Adrenal gland (tissue), 12 donors: ENCODE results near the gene MAML3. TPM values are rescaled to one million over a fixed set of nuclear protein-coding genes. Genes with fewer than 3 reads are reported as not detected.

Experiments
- DNase-seq, 7 donors: peaks; one replicate each; pipeline ENCODE4 v3.0.0-alpha.2; 2019 to 2020
- H3K27ac ChIP-seq, 5 donors: fragments of 200-600 bp; sonication (generic) in 4 of 5; 1 replicate in 3 of 5; 2 replicates in 2 of 5; pipeline versions ENCODE4 v1.5.1 to v1.8.0; 2016 to 2020; ENCODE audit warnings: mild to moderate bottlenecking in 1 of 5
- H3K27me3 ChIP-seq: fragments of 200-600 bp; 2 replicates; pipeline ENCODE4 v1.8.0; 2021
- H3K36me3 ChIP-seq, 2 donors: fragments of 200-600 bp; replicated peaks in 1 of 2; 1 replicate in 1 of 2; 2 replicates in 1 of 2; pipeline versions ENCODE4 v1.5.1 to v1.8.0; 2018 to 2022
- H3K4me1 ChIP-seq, 2 donors: fragments of 200-600 bp; replicated peaks in 1 of 2; 1 replicate in 1 of 2; 2 replicates in 1 of 2; pipeline versions ENCODE4 v1.5.1 to v1.8.0; 2018 to 2021
- H3K4me3 ChIP-seq, 4 donors: fragments of 200-600 bp; sonication (generic) in 3 of 4; one replicate each; pipeline ENCODE4 v1.5.1; 2016 to 2018
- H3K9me3 ChIP-seq, 3 donors: fragments of 200-600 bp; sonication (generic) in 1 of 3; replicated peaks in 1 of 3; 1 replicate in 2 of 3; 2 replicates in 1 of 3; pipeline versions ENCODE4 v1.5.1 to v1.8.0; 2016 to 2021
- POLR2A ChIP-seq, 2 donors: fragments of 450-650 bp; IDR thresholded peaks; one replicate each; pipeline ENCODE4 v1.6.1; 2017; ENCODE audit warnings: antibody characterized with exemption in 2 of 2, mild to moderate bottlenecking in 2 of 2, moderate library complexity in 1 of 2
- WGBS, 4 donors: extraction: QIAGEN DNeasy Blood & Tissue Kit in 2 of 4; methylation state at CpG; one replicate each; pipeline versions ENCODE4 v1.1.5 to v1.1.7; 2013 to 2017; 5-methylcytosine and 5-hydroxymethylcytosine counted together
- intact Hi-C, 2 donors: fragments of 100-400 bp; cut with DNase I; formaldehyde crosslinking; loops; one replicate each; pipeline versions ENCODE4 v1.14.1 to v1.15.0; 2022 to 2023
- polyA plus RNA-seq, 3 donors: library from polyadenylated mRNA; stranded (reverse); fragments of 200-250 nt in 2 of 3; fragments of 350-450 nt in 1 of 3; fragmentation: Illumina TruSeq in 1 of 3; extraction: RNeasy Lipid Tissue Mini Kit (QIAGEN cat#74804) in 1 of 3; gene quantifications; one replicate each; pipeline ENCODE4 v1.2.3, GENCODE V29; 2013 to 2014
- total RNA-seq, 9 donors: library from RNA; depleted of rRNA in 4 of 9; stranded (reverse); fragments of >200 nt in 4 of 9; fragments of 120-200 nt in 1 of 9; fragmentation: NEBNext Ultra II Directional in 1 of 9; extraction: Animal tissue kit (Norgen Biotek cat#: 25700) in 1 of 9; gene quantifications; one replicate each; pipeline versions ENCODE4 v1.1.0 to v1.2.4, GENCODE V29; 2013 to 2023
- TF ChIP-seq, protein P1 (sequence below), 6 experiments: fragments of 450-650 bp in 4 of 6; fragments of 200-600 bp in 2 of 6; sonication (generic) in 1 of 6; IDR thresholded peaks; 1 replicate in 5 of 6; 2 replicates in 1 of 6; pipeline versions ENCODE4 v1.5.1 to v1.8.0; 2016 to 2021; ENCODE audit warnings: antibody characterized with exemption in 6 of 6, mild to moderate bottlenecking in 2 of 6, moderate library complexity in 1 of 6
- donor health status: healthy with polysubstance abuse.
- donor health status: Bipolar disorder and iron deficiency.
- donor health status: DM: yes; HTN: yes; CAD: no.
- donor health status: DM: no; HTN: no; CAD: no.
- donor health status: DM: no; HTN: no; CAD: no.
- donor health status: DM: yes; HTN: yes; CAD: no.

Gene MAML3
- total and polyA plus RNA-seq, 12 donors = 2.0 to 15.9 (median 8.4) TPM

DNA sequence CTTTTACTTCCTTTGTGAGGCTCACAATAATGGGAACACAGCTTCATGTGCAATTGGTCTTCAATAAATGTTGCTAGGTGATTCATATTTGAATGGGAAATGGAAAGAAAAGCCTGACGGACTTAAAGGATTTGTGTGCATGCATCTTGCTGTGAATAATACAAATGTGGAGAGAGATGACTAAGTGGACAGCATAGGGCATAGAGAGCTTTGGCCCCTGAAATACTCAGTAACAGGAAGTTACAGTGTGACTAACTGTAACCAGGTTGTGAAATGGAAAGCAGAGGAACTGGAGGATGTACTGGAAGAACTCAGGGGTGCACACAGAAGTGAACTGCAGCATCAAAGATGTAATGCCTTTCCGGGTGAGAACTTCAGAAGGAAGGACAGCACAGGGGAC, 281.7 kb downstream of the MAML3 start:
- peaks cover 0 to 9% of the 10 kb centered on the region in 2 donors for H3K4me1 ChIP-seq
- no peak overlapping the region for H3K4me3 ChIP-seq
- no peak overlapping the region for H3K27ac ChIP-seq
- peak in 1 of 7 donors; percentile 27 for DNase-seq
- no peaks in the 10 kb centered on the region for H3K36me3 ChIP-seq
- 51 to 66% (median 62%) methylated on average over 2 of the region's 2 CpGs for WGBS, 4 donors
- TF ChIP-seq, protein P1, sequence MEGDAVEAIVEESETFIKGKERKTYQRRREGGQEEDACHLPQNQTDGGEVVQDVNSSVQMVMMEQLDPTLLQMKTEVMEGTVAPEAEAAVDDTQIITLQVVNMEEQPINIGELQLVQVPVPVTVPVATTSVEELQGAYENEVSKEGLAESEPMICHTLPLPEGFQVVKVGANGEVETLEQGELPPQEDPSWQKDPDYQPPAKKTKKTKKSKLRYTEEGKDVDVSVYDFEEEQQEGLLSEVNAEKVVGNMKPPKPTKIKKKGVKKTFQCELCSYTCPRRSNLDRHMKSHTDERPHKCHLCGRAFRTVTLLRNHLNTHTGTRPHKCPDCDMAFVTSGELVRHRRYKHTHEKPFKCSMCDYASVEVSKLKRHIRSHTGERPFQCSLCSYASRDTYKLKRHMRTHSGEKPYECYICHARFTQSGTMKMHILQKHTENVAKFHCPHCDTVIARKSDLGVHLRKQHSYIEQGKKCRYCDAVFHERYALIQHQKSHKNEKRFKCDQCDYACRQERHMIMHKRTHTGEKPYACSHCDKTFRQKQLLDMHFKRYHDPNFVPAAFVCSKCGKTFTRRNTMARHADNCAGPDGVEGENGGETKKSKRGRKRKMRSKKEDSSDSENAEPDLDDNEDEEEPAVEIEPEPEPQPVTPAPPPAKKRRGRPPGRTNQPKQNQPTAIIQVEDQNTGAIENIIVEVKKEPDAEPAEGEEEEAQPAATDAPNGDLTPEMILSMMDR (IDR thresholded peaks at IDR 0.05) = no peak
- TF ChIP-seq POLR2A (IDR thresholded peaks at IDR 0.05) = no peak
- H3K27me3 ChIP-seq = no peaks in the 10 kb centered on the region
- intact Hi-C loops = no loop called here
- no peaks in the 10 kb centered on the region for H3K9me3 ChIP-seq

GRCh38 chr4:139869810-139870209, 284.2 kb downstream of the MAML3 start:
- intact Hi-C loops = no loop called here
- 77 to 85% (median 79%) methylated on average over 4 of the region's 4 CpGs for WGBS, 4 donors

GRCh38 chr4:139866276-139866962, 287.6 kb downstream of the MAML3 start:
- WGBS, 4 donors = 65 to 74% (median 70%) methylated on average over 13 of the region's 13 CpGs
- H3K4me1 ChIP-seq = no peaks in the 10 kb centered on the region
- H3K9me3 ChIP-seq = no peaks in the 10 kb centered on the region
- intact Hi-C loops = no loop called here
- no peak for TF ChIP-seq POLR2A (IDR thresholded peaks at IDR 0.05)
- TF ChIP-seq, protein P1 (IDR thresholded peaks at IDR 0.05) = no peak
- no peak for DNase-seq
- H3K27me3 ChIP-seq = no peaks in the 10 kb centered on the region
- H3K4me3 ChIP-seq = no peak overlapping the region
- no peaks in the 10 kb centered on the region for H3K36me3 ChIP-seq
- H3K27ac ChIP-seq = no peak overlapping the region

More at GRCh38 chr4:139869810-139870209, 284.2 kb downstream of the MAML3 start:
- TF ChIP-seq POLR2A (IDR thresholded peaks at IDR 0.05) = no peak
- TF ChIP-seq, protein P1 (IDR thresholded peaks at IDR 0.05) = no peak
- no peak overlapping the region for H3K27ac ChIP-seq
- H3K9me3 ChIP-seq = no peaks in the 10 kb centered on the region
- DNase-seq = no peak
- peaks cover 0 to 9% of the 10 kb centered on the region in 2 donors for H3K4me1 ChIP-seq
- H3K4me3 ChIP-seq = no peak overlapping the region
- no peaks in the 10 kb centered on the region for H3K36me3 ChIP-seq
- H3K27me3 ChIP-seq = no peaks in the 10 kb centered on the region

DNA sequence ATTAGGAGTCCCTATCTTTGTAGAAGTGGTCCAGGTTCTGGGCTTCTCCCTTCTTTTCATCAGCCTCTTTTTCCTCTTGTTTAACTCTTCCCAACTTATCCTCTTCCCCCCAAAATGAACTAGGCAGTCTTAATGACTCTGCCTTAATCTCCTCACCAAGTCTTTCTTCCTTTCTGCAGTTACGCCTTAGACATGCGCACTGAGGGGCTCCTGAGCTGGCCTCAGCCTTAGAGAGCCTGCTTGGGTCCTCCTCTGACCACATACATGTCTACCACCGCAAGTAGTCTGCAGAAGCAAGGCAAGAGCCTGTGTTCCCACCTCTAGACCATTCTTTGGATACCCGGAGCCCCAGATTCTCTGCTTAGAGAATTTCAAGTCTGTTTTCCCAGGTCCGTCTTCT, 288.4 kb downstream of the MAML3 start:
- TF ChIP-seq, protein P1 (IDR thresholded peaks at IDR 0.05) = no peak
- no peak for TF ChIP-seq POLR2A (IDR thresholded peaks at IDR 0.05)
- no peak overlapping the region for H3K4me3 ChIP-seq
- H3K27me3 ChIP-seq = no peaks in the 10 kb centered on the region
- WGBS, 4 donors = 95 to 98% (median 97%) methylated on average over 5 of the region's 5 CpGs
- DNase-seq = no peak
- H3K27ac ChIP-seq = no peak overlapping the region
- H3K4me1 ChIP-seq = no peaks in the 10 kb centered on the region
- no peaks in the 10 kb centered on the region for H3K9me3 ChIP-seq
- no peaks in the 10 kb centered on the region for H3K36me3 ChIP-seq
- intact Hi-C loops = no loop called here
